ENCODE measurements around the gene ANKDD1B.

ANKDD1B gene

DNA sequence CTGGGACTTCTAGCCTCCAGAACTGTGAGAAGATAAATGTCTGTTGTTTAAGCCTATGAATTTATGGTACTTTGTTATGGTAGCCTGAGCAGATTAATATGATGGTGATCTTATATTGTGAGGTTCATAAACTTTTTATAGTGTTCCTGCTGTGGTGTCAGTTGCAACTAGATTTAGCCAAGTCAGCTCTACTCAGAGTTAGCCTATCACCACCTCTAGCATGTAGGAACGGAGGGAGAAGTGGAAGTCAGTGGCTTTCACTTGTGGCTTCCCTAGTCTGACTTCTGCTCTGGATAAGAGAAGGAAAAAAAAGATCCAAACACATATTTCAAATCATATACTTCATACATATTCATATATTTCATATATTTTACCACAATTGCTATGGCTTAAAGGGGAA is 99.4 kb downstream of the ANKDD1B start:
- DNase-seq, result no peak

DNA sequence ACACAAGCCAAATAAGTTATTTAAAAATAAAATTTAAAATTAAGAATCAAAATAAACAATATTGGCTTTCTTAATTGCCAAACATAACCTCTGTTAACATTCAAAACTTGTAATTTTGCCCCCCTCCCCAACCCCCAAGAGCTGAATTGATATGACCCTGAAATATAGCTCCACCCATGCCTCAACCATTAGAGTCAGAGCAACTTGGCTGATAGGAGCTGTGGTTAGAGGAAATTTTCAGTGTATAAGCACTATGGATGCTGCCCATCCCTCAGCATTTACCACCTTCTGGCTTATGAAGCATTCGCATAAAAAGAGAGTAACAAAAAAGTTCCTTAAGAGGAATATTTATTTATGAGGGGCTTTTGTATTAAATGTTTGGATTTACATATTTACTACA is 99.9 kb downstream of the ANKDD1B start:
- no peak for DNase-seq

DNA sequence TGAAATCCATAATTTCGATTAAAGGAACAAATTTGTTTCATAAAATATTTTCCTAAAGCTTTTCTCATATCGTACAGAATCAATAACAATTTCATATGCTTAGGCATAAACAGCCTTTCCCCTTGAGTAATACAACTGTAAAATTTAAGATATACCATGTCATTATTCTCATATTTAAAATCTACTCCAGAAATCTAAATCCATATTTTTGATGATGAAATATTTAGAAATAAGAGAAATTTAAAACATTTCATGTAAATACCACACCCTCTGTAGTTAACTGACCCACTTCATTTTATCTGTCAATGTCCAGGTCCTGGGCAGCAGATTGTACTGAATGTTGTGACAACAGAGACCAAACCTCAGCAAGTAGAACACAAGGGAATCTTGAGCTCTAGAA is 100.8 kb downstream of the ANKDD1B start:
- DNase-seq, result no peak

DNA sequence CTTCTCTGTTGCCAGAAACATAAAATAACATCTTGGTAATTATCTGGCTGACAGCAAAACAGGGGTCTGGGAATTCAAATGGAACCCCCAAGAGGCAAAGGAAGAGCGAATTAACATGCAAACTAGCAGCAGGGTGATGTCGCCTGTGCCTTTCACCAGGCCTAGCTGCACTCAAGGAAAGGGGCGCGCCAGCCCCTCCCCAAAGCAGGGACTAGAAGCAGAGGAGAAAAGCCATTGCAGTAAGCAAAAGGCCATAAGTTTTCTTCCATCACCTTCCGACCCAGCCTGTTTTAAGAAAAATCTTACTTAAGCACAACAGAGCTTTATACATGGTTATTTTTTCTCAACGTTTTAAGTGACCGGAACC is 105.4 kb downstream of the ANKDD1B start:
- DNase-seq, result peak; percentile 62

DNA sequence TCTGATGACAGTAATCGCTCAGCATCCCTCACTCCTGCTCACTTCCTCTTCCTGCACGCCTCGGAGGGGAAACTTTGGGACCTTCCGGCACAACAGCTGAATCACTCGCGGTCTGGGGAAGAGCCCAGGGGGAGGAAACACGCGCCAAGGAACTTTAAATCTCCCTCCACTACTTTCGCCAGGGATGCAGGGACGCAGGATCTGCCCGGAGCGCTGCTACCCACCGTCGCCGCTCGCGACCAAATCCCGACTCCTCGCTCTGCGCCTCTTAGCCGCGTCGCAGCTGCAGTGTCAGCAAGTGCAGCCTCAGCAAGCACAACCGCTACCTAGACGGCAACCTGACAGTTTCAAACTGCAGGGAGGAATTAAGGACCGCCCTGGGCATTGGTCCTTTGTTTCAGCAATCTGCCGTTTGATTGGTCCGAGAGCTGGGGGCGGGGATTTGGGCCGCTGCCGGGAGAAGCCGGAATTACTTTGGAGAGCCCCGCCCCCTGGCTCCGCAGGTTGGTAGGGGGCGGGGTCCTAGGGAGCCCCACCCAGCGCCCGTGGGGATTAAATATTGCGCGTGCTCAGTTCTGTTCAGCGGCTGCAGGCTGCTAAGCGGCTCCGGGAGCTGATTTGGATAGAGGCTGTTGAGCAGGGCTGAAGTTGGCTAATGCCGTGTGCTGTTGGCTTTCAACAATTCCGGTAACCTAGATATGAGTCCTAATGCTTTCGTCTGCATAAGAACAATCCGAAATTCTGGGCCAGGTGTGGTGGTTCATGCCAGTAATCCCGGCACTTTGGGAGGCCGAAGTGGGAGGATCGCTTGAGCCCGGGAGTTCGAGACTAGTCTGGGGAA is 106.0 kb downstream of the ANKDD1B start, which contains the start of gene POC5:
TSS of gene POC5 (minus strand) at position 356 of the 841 bp plus-strand sequence. CDS start 4,500 bp downstream, outside the sequence.
- peak; percentile 99 for DNase-seq

DNA sequence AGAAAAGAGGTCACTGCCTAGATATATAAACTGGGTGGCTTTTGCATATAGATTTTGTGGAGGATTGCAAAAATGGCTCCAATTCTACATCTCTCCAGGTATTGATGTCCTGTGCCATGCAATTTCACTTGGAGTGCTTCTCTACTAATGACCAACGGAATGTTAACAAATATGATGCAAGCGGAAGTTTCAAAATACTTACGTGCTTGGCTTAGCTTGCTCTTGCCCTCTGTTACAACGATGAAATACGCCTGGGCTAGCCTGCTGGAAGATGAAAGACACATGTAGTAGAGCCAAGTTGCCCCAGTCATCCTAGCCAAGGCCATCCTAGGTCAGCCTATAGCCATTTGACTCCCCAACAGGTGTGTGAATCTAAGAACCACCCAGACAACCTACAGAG is 109.6 kb downstream of the ANKDD1B start:
- DNase-seq, result no peak
